ENCODE measurements around the gene ZSCAN25. TPM values are rescaled to one million over a fixed set of nuclear protein-coding genes. Genes with fewer than 3 reads are reported as not detected.

ZSCAN25 gene
- total and polyA plus RNA-seq, 2 of the 13 experiments (the other 11 are each of a cell fraction or from before 2014, with no cell fraction given): 12.1 to 16.8 TPM

DNA sequence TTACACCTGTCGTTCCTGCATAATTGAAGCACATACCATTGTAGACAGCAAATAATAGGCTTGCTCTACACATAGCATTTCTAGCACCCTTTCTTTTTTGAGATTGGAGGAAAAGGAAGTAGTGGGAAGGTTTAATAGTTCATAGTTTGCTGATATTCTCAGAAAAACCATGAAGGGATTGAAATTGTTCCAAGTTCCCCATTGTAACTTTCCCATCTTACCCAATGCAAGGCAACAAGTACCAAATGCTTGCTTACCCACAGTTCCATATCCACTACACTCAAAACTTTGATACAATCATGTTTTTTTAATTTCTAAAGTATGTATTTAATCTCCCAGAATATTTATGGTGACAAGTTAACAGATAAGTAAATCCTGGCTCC, 49.3 kb downstream of the ZSCAN25 start (continued):
- no peak for TF ChIP-seq ZNF556 (CRISPR knock-in tag; IDR thresholded peaks at IDR 0.05; ENCODE audit: borderline replicate concordance)
- no peak for TF ChIP-seq MEF2D (CRISPR knock-in tag; IDR thresholded peaks at IDR 0.05)
- no peak for TF ChIP-seq FOXA1 (IDR thresholded peaks at IDR 0.05)
- no peak for TF ChIP-seq FOXA1 (CRISPR knock-in tag; IDR thresholded peaks at IDR 0.05)
- TF ChIP-seq GLMP (CRISPR knock-in tag; IDR thresholded peaks at IDR 0.05; ENCODE audit: borderline replicate concordance): no peak
- no peak for TF ChIP-seq MAZ (IDR thresholded peaks at IDR 0.05; ENCODE audit: borderline replicate concordance, low read depth, low read length)
- TF ChIP-seq MAZ (CRISPR knock-in tag; IDR thresholded peaks at IDR 0.05; ENCODE audit: low read depth): no peak
- no peak for TF ChIP-seq GPBP1L1 (CRISPR knock-in tag; IDR thresholded peaks at IDR 0.05)

DNA sequence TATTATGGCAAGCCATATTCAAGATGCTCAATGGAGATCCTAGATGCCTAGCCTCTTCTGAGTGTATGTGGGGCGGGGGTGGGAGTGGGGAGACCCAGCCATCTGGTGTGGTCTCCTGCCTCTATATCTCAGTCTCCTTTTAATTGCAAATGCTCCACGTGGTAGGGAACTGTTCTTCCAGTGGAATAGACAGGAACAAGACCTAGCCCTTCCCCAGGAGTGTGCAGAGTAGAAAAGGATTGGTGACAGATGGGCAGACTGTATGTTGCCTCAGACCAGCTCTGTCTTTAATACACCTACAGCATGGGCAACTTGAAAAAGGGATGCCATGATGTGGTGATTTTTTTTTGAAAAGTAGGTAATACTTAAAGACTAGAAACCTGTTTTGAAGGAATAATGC, 50.4 kb downstream of the ZSCAN25 start:
- in situ Hi-C loops (cut with HindIII; ENCODE audit: extremely low pct_ligation_motif_present, low pct_unique_long_range_greater_than_20kb) (no loop called here), intact Hi-C loops (cut with micrococcal nuclease; ENCODE audit: unreplicated experiment) (no loop called here)
- H3K79me2 ChIP-seq (ENCODE audit: insufficient read depth, low read length): no peaks in the 10 kb centered on the region
- ATAC-seq: no peak
- H3K36me3 ChIP-seq (replicated peaks in 1 of 2; ENCODE audit: control insufficient read depth in 1 of 2, insufficient read depth in 2 of 2, low read length in 2 of 2): peaks cover 0 to 1% of the 10 kb centered on the region in 2 experiments; a peak in 1 of 5 replicates
- H3K9me3 ChIP-seq (ENCODE audit: low read length): no peaks in the 10 kb centered on the region
- no TSS peak for BruUV-seq (replicated peaks)
- no peaks in the 10 kb centered on the region for H3K27me3 ChIP-seq (ENCODE audit: control insufficient read depth in 1 of 2, insufficient read depth in 2 of 2, low read length in 2 of 2)
- 79% methylated on average over 2 of the region's 2 CpGs for WGBS (ENCODE audit: low lambda C conversion rate)
- H3K4me2 ChIP-seq (ENCODE audit: low read depth, low read length): no peak overlapping the region
- FAIRE-seq: no peak
- no peak overlapping the region for H3K4me3 ChIP-seq (replicated peaks in 1 of 3; ENCODE audit: insufficient read depth in 1 of 3, low read depth in 2 of 3, low read length in 3 of 3)
- no peak overlapping the region for H2AFZ ChIP-seq (ENCODE audit: low read length)
- no peaks in the 10 kb centered on the region for H3K4me1 ChIP-seq (ENCODE audit: insufficient read depth, low read length)
- POLR2A ChIA-PET: no interaction called here
- H4K20me1 ChIP-seq (ENCODE audit: insufficient read depth, low read length): no peaks in the 10 kb centered on the region
- TF ChIP-seq ZIK1 (CRISPR knock-in tag; IDR thresholded peaks at IDR 0.05; ENCODE audit: borderline replicate concordance, low read depth): no peak
- TF ChIP-seq, protein P1, sequence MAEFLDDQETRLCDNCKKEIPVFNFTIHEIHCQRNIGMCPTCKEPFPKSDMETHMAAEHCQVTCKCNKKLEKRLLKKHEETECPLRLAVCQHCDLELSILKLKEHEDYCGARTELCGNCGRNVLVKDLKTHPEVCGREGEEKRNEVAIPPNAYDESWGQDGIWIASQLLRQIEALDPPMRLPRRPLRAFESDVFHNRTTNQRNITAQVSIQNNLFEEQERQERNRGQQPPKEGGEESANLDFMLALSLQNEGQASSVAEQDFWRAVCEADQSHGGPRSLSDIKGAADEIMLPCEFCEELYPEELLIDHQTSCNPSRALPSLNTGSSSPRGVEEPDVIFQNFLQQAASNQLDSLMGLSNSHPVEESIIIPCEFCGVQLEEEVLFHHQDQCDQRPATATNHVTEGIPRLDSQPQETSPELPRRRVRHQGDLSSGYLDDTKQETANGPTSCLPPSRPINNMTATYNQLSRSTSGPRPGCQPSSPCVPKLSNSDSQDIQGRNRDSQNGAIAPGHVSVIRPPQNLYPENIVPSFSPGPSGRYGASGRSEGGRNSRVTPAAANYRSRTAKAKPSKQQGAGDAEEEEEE (CRISPR knock-in tag; IDR thresholded peaks at IDR 0.05; ENCODE audit: borderline replicate concordance): no peak
- TF ChIP-seq SUZ12 (IDR thresholded peaks at IDR 0.05; ENCODE audit: low read depth, low read length): no peak
- no peak for TF ChIP-seq JUN (CRISPR knock-in tag; IDR thresholded peaks at IDR 0.05)
- TF ChIP-seq RBFOX2 (IDR thresholded peaks at IDR 0.05; ENCODE audit: low read depth, low read length): no peak
- CTCF ChIA-PET (ENCODE audit: low intra/inter-chr PET ratio, low total read pairs): no interaction called here
- no peak for DNase-seq (ENCODE audit: low spot score)
- no peak overlapping the region for H3K27ac ChIP-seq (ENCODE audit: extremely low read length, insufficient read depth, low read length)
- no peak overlapping the region for H3K9ac ChIP-seq (ENCODE audit: insufficient read depth, low read depth, low read length)

Data from HepG2 (cell line).